Heart right ventricle (tissue), 16 donors: ENCODE results near the gene ZNF30. TPM values are rescaled to one million over a fixed set of nuclear protein-coding genes. Genes with fewer than 3 reads are reported as not detected.

ENCODE experiments used
- ATAC-seq, 8 donors: fragments of 200-7000 bp; cut with Tn5 transposase; one replicate each; pipeline ENCODE4 v1.9.1; 2020; ENCODE audit warnings: mild to moderate bottlenecking in 8 of 8, moderate library complexity in 8 of 8, moderate number of reproducible peaks in 1 of 8
- DNase-seq, 2 donors: peaks; one replicate each; pipeline ENCODE4 v3.0.0-alpha.2; 2020
- H3K27ac ChIP-seq, 10 donors: fragments of 200-600 bp; sonication (generic) in 2 of 10; one replicate each; pipeline versions ENCODE4 v1.5.0 to v1.8.0; 2020 to 2022; ENCODE audit warnings: mild to moderate bottlenecking in 3 of 10
- H3K27me3 ChIP-seq, 7 donors: fragments of 200-600 bp; one replicate each; pipeline ENCODE4 v1.8.0; 2021 to 2022; ENCODE audit warnings: mild to moderate bottlenecking in 2 of 7
- H3K36me3 ChIP-seq, 9 donors: fragments of 200-600 bp; sonication (generic) in 1 of 9; one replicate each; pipeline versions ENCODE4 v1.5.0 to v1.8.0; 2020 to 2022; ENCODE audit warnings: mild to moderate bottlenecking in 2 of 9
- H3K4me1 ChIP-seq, 9 donors: fragments of 200-600 bp; sonication (generic) in 1 of 9; one replicate each; pipeline versions ENCODE4 v1.5.0 to v1.8.0; 2020 to 2022; ENCODE audit warnings: mild to moderate bottlenecking in 4 of 9
- H3K4me3 ChIP-seq, 10 donors: fragments of 200-600 bp; sonication (generic) in 2 of 10; one replicate each; pipeline versions ENCODE4 v1.5.0 to v1.8.0; 2020 to 2022; ENCODE audit warnings: mild to moderate bottlenecking in 7 of 10, moderate library complexity in 2 of 10
- H3K9me3 ChIP-seq, 11 donors: fragments of 200-600 bp in 10 of 11; sonication (generic) in 2 of 11; one replicate each; pipeline versions ENCODE4 v1.5.0 to v1.8.0; 2013 to 2022; ENCODE audit warnings: mild to moderate bottlenecking in 2 of 11, control low read depth in 1 of 11, moderate library complexity in 1 of 11
- CTCF ChIP-seq, 9 donors: fragments of 200-600 bp; sonication (generic) in 2 of 9; IDR thresholded peaks; one replicate each; pipeline versions ENCODE4 v1.5.0 to v1.8.0; 2021 to 2022; ENCODE audit warnings: antibody characterized with exemption in 9 of 9, mild to moderate bottlenecking in 5 of 9, moderate library complexity in 1 of 9
- WGBS, 2 donors: extraction: QIAGEN DNeasy Blood & Tissue Kit; methylation state at CpG; one replicate each; pipeline ENCODE4 v1.1.7; 2013; ENCODE audit warnings: inconsistent platforms in 1 of 2; 5-methylcytosine and 5-hydroxymethylcytosine counted together
- intact Hi-C, 10 donors: fragments of 100-400 bp; cut with DNase I; formaldehyde crosslinking; loops; one replicate each; pipeline versions ENCODE4 v1.11.1 to v1.14.2; 2022
- polyA plus RNA-seq, 2 donors: library from polyadenylated mRNA; stranded (reverse); fragments of 200-250 nt; gene quantifications; one replicate each; pipeline ENCODE4 v1.2.3, GENCODE V29; 2013
- total RNA-seq, 10 donors: library from RNA; stranded (reverse); fragmentation: NEBNext Ultra II Directional in 3 of 10; extraction: Animal tissue kit (Norgen Biotek cat#: 25700) in 3 of 10; gene quantifications; one replicate each; pipeline versions ENCODE4 v1.2.1 to v1.2.4, GENCODE V29; 2021 to 2023
- donor health status: Arrhythmogenic right ventricular cardiomyopathy.
- donor health status: ischemic (EF 13 %, LVEDD 7.1; RV severe dilation, severe dysfunction).
- donor health status: healthy with polysubstance abuse.
- donor health status: DM: no; HTN: yes; CAD: no.
- donor health status: DM: no; HTN: no; CAD: no.
- donor health status: ischemic (EF 25% LVEDD 6.9; RV normal size, moderate dysfunction).
- donor health status: ischemic (EF 25% LVEDD 5.7; RV mildly dilated, moderate dysfunction).
- donor health status: healthy.
- donor health status: DM: yes; HTN: yes; CAD: no.
- donor health status: Ischemic cardiomyopathy.
- donor health status: ischemic (EF 35%, LVEDD 5.7; RV mildly dilated, moderate dysfunction).
- donor health status: nonischemic (EF 11% LVEDD 7.7; RV severe dilation, severe dysfunction).
- donor health status: DM: yes; HTN: yes; CAD: no.
- donor health status: PGD.
- donor health status: ischemic (EF 29% LVEDD 5.4; RV normal size, mild dysfunction).
- donor health status: nonischemic (EF 23%, LVEDD 6.1; RV moderate dilation, normal function).

Gene ZNF30
- total and polyA plus RNA-seq, 12 donors = 1.4 to 4.5 (median 2.6) TPM

- no peak for TF ChIP-seq CTCF (IDR thresholded peaks at IDR 0.05)
- Histone ChIP-seq H3K4me1 (peaks cover 3 to 24% (median 14%) of the 10 kb centered on the region in 9 donors), H3K4me3 (no peak overlapping the region), H3K27me3 (no peaks in the 10 kb centered on the region), H3K9me3 (no peaks in the 10 kb centered on the region), H3K36me3 (no peaks in the 10 kb centered on the region), H3K27ac (no peak overlapping the region)
- ATAC-seq (no peak), DNase-seq (no peak)
- intact Hi-C loops = no loop called here
- WGBS, 2 donors = 94 to 95% methylated on average over 4 of the region's 4 CpGs
These were observed 57.1 kb downstream of the ZNF30 start for GRCh38 chr19:34983786-34984185.

- Histone ChIP-seq H3K4me3 (no peak overlapping the region), H3K4me1 (peaks cover 3 to 29% (median 14%) of the 10 kb centered on the region in 9 donors), H3K36me3 (no peaks in the 10 kb centered on the region), H3K27me3 (no peaks in the 10 kb centered on the region), H3K9me3 (no peaks in the 10 kb centered on the region), H3K27ac (peak overlapping the region in 3 of 10 donors; percentile 61 to 77 (median 69))
- TF ChIP-seq CTCF (IDR thresholded peaks at IDR 0.05) = no peak
- WGBS, 2 donors = 91 to 93% methylated on average over 3 of the region's 3 CpGs
- no peak for DNase-seq
- intact Hi-C loops = no loop called here
- ATAC-seq = no peak
These were observed 57.6 kb downstream of the ZNF30 start for GRCh38 chr19:34984287-34984686.

GRCh38 chr19:34985249-34986022 lies 58.7 kb downstream of the ZNF30 start:
- Histone ChIP-seq H3K27me3 (no peaks in the 10 kb centered on the region), H3K4me1 (peaks cover 3 to 30% (median 14%) of the 10 kb centered on the region in 9 donors), H3K27ac (peak overlapping the region in 9 of 10 donors; percentile 34 to 77 (median 61)), H3K4me3 (no peak overlapping the region), H3K36me3 (no peaks in the 10 kb centered on the region), H3K9me3 (no peaks in the 10 kb centered on the region)
- DNase-seq (peak; percentile 61 to 78), ATAC-seq (peak; percentile 89 to 98 (median 97))
- 18 to 23% methylated on average over 7 of the region's 7 CpGs for WGBS, 2 donors
- intact Hi-C loops = no loop called here
- no peak for TF ChIP-seq CTCF (IDR thresholded peaks at IDR 0.05)

GRCh38 chr19:34988119-34988518 lies 61.4 kb downstream of the ZNF30 start:
- Histone ChIP-seq H3K4me1 (peaks cover 3 to 30% (median 14%) of the 10 kb centered on the region in 9 donors), H3K27ac (no peak overlapping the region), H3K9me3 (no peaks in the 10 kb centered on the region), H3K27me3 (no peaks in the 10 kb centered on the region), H3K36me3 (no peaks in the 10 kb centered on the region), H3K4me3 (no peak overlapping the region)
- ATAC-seq (no peak), DNase-seq (no peak)
- no peak for TF ChIP-seq CTCF (IDR thresholded peaks at IDR 0.05)
- intact Hi-C loops = no loop called here
- 96 to 98% methylated on average over 1 of the region's 1 CpG for WGBS, 2 donors
